Left ventricle myocardium inferior (tissue), 1 donor: ENCODE measurements around the gene CLEC16A. TPM values are rescaled to one million over a fixed set of nuclear protein-coding genes. Genes with fewer than 3 reads are reported as not detected.

Experiments used
- DNase-seq: peaks from one replicate; pipeline ENCODE4 v3.0.0-alpha.2; 2020
- H3K27ac ChIP-seq: fragments of 200-600 bp; replicated peaks from 2 replicates; pipeline ENCODE4 v1.8.0; 2021
- H3K27me3 ChIP-seq: fragments of 200-600 bp; 2 replicates; pipeline ENCODE4 v1.8.0; 2021; ENCODE audit warnings: low read depth
- H3K36me3 ChIP-seq: fragments of 200-600 bp; 2 replicates; pipeline ENCODE4 v1.8.0; 2021
- H3K4me1 ChIP-seq: fragments of 200-600 bp; 2 replicates; pipeline ENCODE4 v1.8.0; 2021
- H3K4me3 ChIP-seq: fragments of 200-600 bp; 2 replicates; pipeline ENCODE4 v1.8.0; 2021; ENCODE audit warnings: mild to moderate bottlenecking, moderate library complexity
- H3K9me3 ChIP-seq: fragments of 200-600 bp; replicated peaks from 2 replicates; pipeline ENCODE4 v1.8.0; 2021
- intact Hi-C: fragments of 100-400 bp; cut with micrococcal nuclease; formaldehyde crosslinking; loops from one replicate; pipeline ENCODE4 v1.11.0; 2022
- total RNA-seq: library from RNA; stranded (reverse); fragmentation: NEBNext Ultra II Directional; extraction: Animal tissue kit (Norgen Biotek cat#: 25700); gene quantifications from one replicate; pipeline ENCODE4 v1.2.1, GENCODE V29; 2021
- TF ChIP-seq, protein P1 (sequence below): fragments of 200-600 bp; IDR thresholded peaks from 2 replicates; pipeline ENCODE4 v1.8.0; 2021; ENCODE audit warnings: antibody characterized with exemption, mild to moderate bottlenecking, borderline replicate concordance
- donor health status: DM: no; HTN: yes; CAD: no; lungs with severe emphysema.

The CLEC16A gene
- total RNA-seq, 1 donor from 2014 or later: 24.6 TPM

DNA sequence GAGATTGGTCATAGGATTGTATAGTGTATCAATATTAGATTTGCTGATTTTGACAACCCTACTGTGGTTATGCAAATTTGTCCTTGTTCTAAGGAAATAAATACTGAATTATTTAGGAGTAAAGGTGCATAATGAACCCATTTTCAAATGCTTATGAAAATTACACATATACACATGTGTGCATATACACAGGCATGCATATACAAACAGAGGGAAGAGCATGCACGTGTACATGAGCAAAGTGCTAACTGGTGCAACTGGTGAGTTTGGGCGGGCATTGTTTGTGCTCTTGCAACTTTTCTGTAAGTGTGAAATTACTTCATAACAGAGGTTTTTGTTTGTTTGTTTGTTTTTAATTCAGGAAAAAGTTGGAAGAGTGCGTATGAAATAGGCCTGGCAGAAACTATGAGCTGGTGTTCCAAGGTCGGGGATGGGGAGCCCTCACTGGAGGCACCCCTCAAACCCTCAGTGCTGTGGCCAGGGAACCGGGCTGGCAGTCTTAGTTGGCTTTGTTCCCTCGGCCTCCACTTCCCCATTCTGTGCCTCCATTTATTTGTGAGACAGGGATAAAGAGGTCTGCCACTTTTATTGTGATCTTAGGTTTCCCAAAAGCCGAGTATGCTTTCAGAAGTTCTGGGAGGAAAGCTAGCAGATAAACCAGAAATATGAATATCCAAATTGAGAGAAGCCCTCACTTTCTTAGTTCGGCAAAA, 7.9 kb upstream of the CLEC16A start:
- Histone ChIP-seq H3K4me3 (peak overlapping the region; percentile 93), H3K27me3 (no peaks in the 10 kb centered on the region), H3K36me3 (peaks cover 13% of the 10 kb centered on the region), H3K4me1 (peaks cover 98% of the 10 kb centered on the region), H3K9me3 (no peaks in the 10 kb centered on the region), H3K27ac (peak overlapping the region; percentile 93)
- TF ChIP-seq, protein P1, sequence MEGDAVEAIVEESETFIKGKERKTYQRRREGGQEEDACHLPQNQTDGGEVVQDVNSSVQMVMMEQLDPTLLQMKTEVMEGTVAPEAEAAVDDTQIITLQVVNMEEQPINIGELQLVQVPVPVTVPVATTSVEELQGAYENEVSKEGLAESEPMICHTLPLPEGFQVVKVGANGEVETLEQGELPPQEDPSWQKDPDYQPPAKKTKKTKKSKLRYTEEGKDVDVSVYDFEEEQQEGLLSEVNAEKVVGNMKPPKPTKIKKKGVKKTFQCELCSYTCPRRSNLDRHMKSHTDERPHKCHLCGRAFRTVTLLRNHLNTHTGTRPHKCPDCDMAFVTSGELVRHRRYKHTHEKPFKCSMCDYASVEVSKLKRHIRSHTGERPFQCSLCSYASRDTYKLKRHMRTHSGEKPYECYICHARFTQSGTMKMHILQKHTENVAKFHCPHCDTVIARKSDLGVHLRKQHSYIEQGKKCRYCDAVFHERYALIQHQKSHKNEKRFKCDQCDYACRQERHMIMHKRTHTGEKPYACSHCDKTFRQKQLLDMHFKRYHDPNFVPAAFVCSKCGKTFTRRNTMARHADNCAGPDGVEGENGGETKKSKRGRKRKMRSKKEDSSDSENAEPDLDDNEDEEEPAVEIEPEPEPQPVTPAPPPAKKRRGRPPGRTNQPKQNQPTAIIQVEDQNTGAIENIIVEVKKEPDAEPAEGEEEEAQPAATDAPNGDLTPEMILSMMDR: no peak
- intact Hi-C loops: no loop called here
- DNase-seq: no peak

- peaks cover 97% of the 10 kb centered on the region for H3K4me1 ChIP-seq
- TF ChIP-seq, protein P1: peak; percentile 20
- H3K9me3 ChIP-seq: no peaks in the 10 kb centered on the region
- peak overlapping the region; percentile 93 for H3K4me3 ChIP-seq
- peak; percentile 40 for DNase-seq
- no peaks in the 10 kb centered on the region for H3K27me3 ChIP-seq
- peak overlapping the region; percentile 93 for H3K27ac ChIP-seq
- peaks cover 13% of the 10 kb centered on the region for H3K36me3 ChIP-seq
- intact Hi-C loops: no loop called here
These were observed 7.1 kb upstream of the CLEC16A start for GRCh38 chr16:10937068-10937859.

GRCh38 chr16:10938321-10938720, 6.0 kb upstream of the CLEC16A start:
- peaks cover 7% of the 10 kb centered on the region for H3K36me3 ChIP-seq
- intact Hi-C loops: no loop called here
- DNase-seq: no peak
- H3K4me1 ChIP-seq: peaks cover 97% of the 10 kb centered on the region
- TF ChIP-seq, protein P1: no peak
- H3K9me3 ChIP-seq: no peaks in the 10 kb centered on the region
- H3K27me3 ChIP-seq: no peaks in the 10 kb centered on the region
- H3K4me3 ChIP-seq: peak overlapping the region; percentile 93
- H3K27ac ChIP-seq: peak overlapping the region; percentile 93

DNA sequence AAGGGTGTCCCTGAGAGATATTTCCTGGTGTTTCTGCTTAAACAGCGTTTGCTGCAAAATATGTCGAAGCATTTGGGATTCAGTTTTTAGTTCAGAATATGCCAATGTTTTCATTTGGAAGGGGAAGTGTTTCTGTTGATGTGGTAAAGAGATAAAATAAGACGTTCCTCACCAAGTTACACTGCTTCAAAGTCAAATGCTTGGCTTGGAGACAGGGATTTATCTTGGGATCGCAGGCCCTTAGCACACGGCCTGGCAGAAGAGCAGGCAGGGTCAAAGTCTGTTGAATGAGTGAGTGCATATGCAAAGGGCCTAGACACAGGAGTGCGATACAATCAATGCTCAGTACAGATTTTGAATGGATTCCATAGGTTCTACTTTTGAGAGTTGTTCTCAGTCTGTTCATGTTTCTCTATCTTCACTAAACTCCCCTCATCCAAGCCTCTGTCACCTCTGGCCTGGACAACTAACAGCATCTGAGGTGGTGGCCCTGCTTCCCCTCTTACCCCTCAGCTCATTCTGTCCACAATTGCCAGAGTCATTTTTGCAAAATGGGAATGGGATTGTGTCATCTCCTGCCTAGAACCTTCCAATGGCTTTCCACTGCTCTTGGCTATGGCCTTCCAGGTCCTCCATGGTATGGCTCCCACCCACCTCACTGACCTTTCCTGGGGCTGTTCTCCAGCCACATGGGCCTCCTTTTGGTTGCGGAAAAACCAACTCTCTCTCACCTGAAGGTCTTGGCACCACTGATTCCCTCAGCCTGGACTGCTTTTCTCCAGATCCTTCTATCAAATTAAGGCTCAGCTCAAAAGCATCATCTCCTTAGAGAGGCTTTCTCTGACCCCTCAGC, 5.3 kb upstream of the CLEC16A start:
- intact Hi-C loops: no loop called here
- TF ChIP-seq, protein P1: no peak
- H3K9me3 ChIP-seq: no peaks in the 10 kb centered on the region
- peaks cover 96% of the 10 kb centered on the region for H3K4me1 ChIP-seq
- H3K4me3 ChIP-seq: peak overlapping the region; percentile 93
- H3K36me3 ChIP-seq: peaks cover under 1% of the 10 kb centered on the region
- peak overlapping the region; percentile 93 for H3K27ac ChIP-seq
- DNase-seq: no peak
- H3K27me3 ChIP-seq: no peaks in the 10 kb centered on the region

GRCh38 chr16:10939649-10940234, 4.6 kb upstream of the CLEC16A start:
- no peaks in the 10 kb centered on the region for H3K27me3 ChIP-seq
- H3K36me3 ChIP-seq: no peaks in the 10 kb centered on the region
- TF ChIP-seq, protein P1: no peak
- peak overlapping the region; percentile 93 for H3K4me3 ChIP-seq
- no peak for DNase-seq
- H3K9me3 ChIP-seq: no peaks in the 10 kb centered on the region
- intact Hi-C loops: no loop called here
- H3K27ac ChIP-seq: peak overlapping the region; percentile 93
- peaks cover 94% of the 10 kb centered on the region for H3K4me1 ChIP-seq
